GM12864 (cell line): Measurements from ENCODE around the gene GOLGA8M.
"Not testable (repeated sequence)": the region's sequence is repeated elsewhere in the genome, so short reads cannot be mapped to it uniquely, and the experiment has no call there.

Experiments
- DNase-seq: peaks from one replicate; pipeline ENCODE4 v3.0.0-alpha.2; 2011; ENCODE audit warnings: low read depth
- H3K4me3 ChIP-seq: 2 replicates; pipeline ENCODE4 v1.5.1; 2011; ENCODE audit warnings: mild to moderate bottlenecking, low read depth, low read length, control low read depth

GOLGA8M gene

GRCh38 chr15:28673533-28673932 lies 38.7 kb downstream of the GOLGA8M start:
- H3K4me3 ChIP-seq, DNase-seq: not testable (repeated sequence)

- H3K4me3 ChIP-seq, DNase-seq: not testable (repeated sequence)
Observed at GRCh38 chr15:28672122-28672521, 40.1 kb downstream of the GOLGA8M start.

GRCh38 chr15:28666402-28666801 lies 45.8 kb downstream of the GOLGA8M start:
- DNase-seq, H3K4me3 ChIP-seq: not testable (repeated sequence)

- not testable (repeated sequence) for H3K4me3 ChIP-seq, DNase-seq
Observed at GRCh38 chr15:28664575-28664974, 47.6 kb downstream of the GOLGA8M start.

- not testable (repeated sequence) for H3K4me3 ChIP-seq, DNase-seq
Observed at GRCh38 chr15:28663717-28664116, 48.5 kb downstream of the GOLGA8M start.

- not testable (repeated sequence) for H3K4me3 ChIP-seq, DNase-seq
Observed at GRCh38 chr15:28660750-28661149, 51.5 kb downstream of the GOLGA8M start.

- not testable (repeated sequence) for H3K4me3 ChIP-seq, DNase-seq
Observed at GRCh38 chr15:28656018-28656360, 56.2 kb downstream of the GOLGA8M start.

- H3K4me3 ChIP-seq, DNase-seq: not testable (repeated sequence)
Observed at GRCh38 chr15:28655329-28656017, 56.7 kb downstream of the GOLGA8M start.

- not testable (repeated sequence) for DNase-seq, H3K4me3 ChIP-seq
Observed at GRCh38 chr15:28654194-28654593, 58.0 kb downstream of the GOLGA8M start.

- not testable (repeated sequence) for H3K4me3 ChIP-seq
Observed at GRCh38 chr15:28652538-28652937, 59.7 kb downstream of the GOLGA8M start.

More at GRCh38 chr15:28652538-28652937, 59.7 kb downstream of the GOLGA8M start:
- not testable (repeated sequence) for DNase-seq
